HEK293 (cell line): ENCODE results near the gene CNTNAP1.

Experiments used
- BCL11B ChIP-seq: fragments of 450-650 bp; formaldehyde crosslinking; IDR thresholded peaks from 2 replicates; pipeline ENCODE4 v1.5.1; 2016; ENCODE audit warnings: low read depth, missing biosample characterization, missing genetic modification characterization
- GFI1B ChIP-seq: fragments of 450-650 bp; formaldehyde crosslinking; IDR thresholded peaks from 2 replicates; pipeline ENCODE4 v1.5.1; 2016; ENCODE audit warnings: missing biosample characterization, missing genetic modification characterization
- GLI2 ChIP-seq: fragments of 450-650 bp; formaldehyde crosslinking; IDR thresholded peaks from 2 replicates; pipeline ENCODE4; 2017; ENCODE audit warnings: missing biosample characterization, missing genetic modification characterization, low read depth, borderline replicate concordance
- HOXA7 ChIP-seq: sonication (generic); formaldehyde crosslinking; IDR thresholded peaks from 2 replicates; pipeline ENCODE4 v1.8.1; 2022; ENCODE audit warnings: missing genetic modification reagents, borderline replicate concordance
- KLF1 ChIP-seq: fragments of 450-650 bp; formaldehyde crosslinking; IDR thresholded peaks from 2 replicates; pipeline ENCODE4 v1.5.1; 2016; ENCODE audit warnings: missing biosample characterization, missing genetic modification characterization
- KLF7 ChIP-seq: fragments of 450-650 bp; formaldehyde crosslinking; IDR thresholded peaks from 2 replicates; pipeline ENCODE4 v1.5.1; 2016; ENCODE audit warnings: missing biosample characterization, missing genetic modification characterization, borderline replicate concordance
- PRDM1 ChIP-seq: fragments of 450-650 bp; formaldehyde crosslinking; IDR thresholded peaks from 2 replicates; pipeline ENCODE4; 2016; ENCODE audit warnings: missing biosample characterization, missing genetic modification characterization
- SCRT2 ChIP-seq: fragments of 450-650 bp; formaldehyde crosslinking; IDR thresholded peaks from 2 replicates; pipeline ENCODE4 v1.5.1; 2016; ENCODE audit warnings: missing biosample characterization, missing genetic modification characterization
- ZBTB8A ChIP-seq: fragments of 450-650 bp; formaldehyde crosslinking; IDR thresholded peaks from 2 replicates; pipeline ENCODE4 v1.5.1; 2016; ENCODE audit warnings: missing biosample characterization, missing genetic modification characterization
- ZFP41 ChIP-seq: fragments of 450-650 bp; formaldehyde crosslinking; IDR thresholded peaks from 2 replicates; pipeline ENCODE4 v1.5.1; 2016; ENCODE audit warnings: missing biosample characterization, missing genetic modification characterization, borderline replicate concordance
- ZIC2 ChIP-seq: fragments of 450-650 bp; formaldehyde crosslinking; IDR thresholded peaks from 2 replicates; pipeline ENCODE4 v1.5.1; 2016; ENCODE audit warnings: missing biosample characterization, missing genetic modification characterization
- ZNF121 ChIP-seq: fragments of 450-650 bp; formaldehyde crosslinking; IDR thresholded peaks from 2 replicates; pipeline ENCODE4 v1.5.1; 2016; ENCODE audit warnings: missing biosample characterization, missing genetic modification characterization
- ZNF23 ChIP-seq: fragments of 450-650 bp; formaldehyde crosslinking; IDR thresholded peaks from 2 replicates; pipeline ENCODE4 v1.5.1; 2016; ENCODE audit warnings: missing biosample characterization, missing genetic modification characterization, borderline replicate concordance
- ZNF248 ChIP-seq: fragments of 450-650 bp; formaldehyde crosslinking; IDR thresholded peaks from 2 replicates; pipeline ENCODE4 v1.5.1; 2017; ENCODE audit warnings: missing biosample characterization, missing genetic modification characterization
- ZNF416 ChIP-seq: fragments of 450-650 bp; formaldehyde crosslinking; IDR thresholded peaks from 2 replicates; pipeline ENCODE4 v1.5.1; 2016; ENCODE audit warnings: missing biosample characterization, missing genetic modification characterization
- ZNF48 ChIP-seq: fragments of 450-650 bp; formaldehyde crosslinking; IDR thresholded peaks from 2 replicates; pipeline ENCODE4 v1.5.1; 2016; ENCODE audit warnings: missing biosample characterization, missing genetic modification characterization
- ZNF560 ChIP-seq: fragments of 450-650 bp; formaldehyde crosslinking; IDR thresholded peaks from 2 replicates; pipeline ENCODE4 v1.5.1; 2017; ENCODE audit warnings: missing biosample characterization, missing genetic modification characterization, borderline replicate concordance
- ZNF561 ChIP-seq: fragments of 450-650 bp; IDR thresholded peaks from 2 replicates; pipeline ENCODE4 v1.5.1; 2018; ENCODE audit warnings: missing biosample characterization, missing genetic modification characterization, borderline replicate concordance
- ZNF707 ChIP-seq: fragments of 450-650 bp; formaldehyde crosslinking; IDR thresholded peaks from 2 replicates; pipeline ENCODE4 v1.5.1; 2016; ENCODE audit warnings: missing biosample characterization, missing genetic modification characterization
- ZSCAN16 ChIP-seq: fragments of 450-650 bp; formaldehyde crosslinking; IDR thresholded peaks from 2 replicates; pipeline ENCODE4 v1.5.1; 2016; ENCODE audit warnings: missing biosample characterization, missing genetic modification characterization
- TF ChIP-seq, protein P1 (sequence below): fragments of 450-650 bp; formaldehyde crosslinking; IDR thresholded peaks from 2 replicates; pipeline ENCODE4 v1.5.1; 2016; ENCODE audit warnings: missing biosample characterization, missing genetic modification characterization
- TF ChIP-seq, protein P2 (sequence below): fragments of 450-650 bp; formaldehyde crosslinking; IDR thresholded peaks from 2 replicates; pipeline ENCODE4 v1.5.1; 2016; ENCODE audit warnings: missing biosample characterization, missing genetic modification characterization
- TF ChIP-seq, protein P3 (sequence below): fragments of 450-650 bp; formaldehyde crosslinking; IDR thresholded peaks from 2 replicates; pipeline ENCODE4 v1.5.1; 2017; ENCODE audit warnings: missing biosample characterization, missing genetic modification characterization
- TF ChIP-seq, protein P4 (sequence below): fragments of 450-650 bp; formaldehyde crosslinking; IDR thresholded peaks from 2 replicates; pipeline ENCODE4 v1.5.1; 2016; ENCODE audit warnings: missing biosample characterization, missing genetic modification characterization
- TF ChIP-seq, protein P5 (sequence below): fragments of 450-650 bp; formaldehyde crosslinking; IDR thresholded peaks from 2 replicates; pipeline ENCODE4 v1.5.1; 2016; ENCODE audit warnings: missing biosample characterization, missing genetic modification characterization
- TF ChIP-seq, protein P6 (sequence below): sonication (generic); formaldehyde crosslinking; IDR thresholded peaks from 2 replicates; pipeline ENCODE4 v1.8.1; 2022; ENCODE audit warnings: mild to moderate bottlenecking, moderate library complexity, missing genetic modification reagents
- TF ChIP-seq, protein P7 (sequence below): fragments of 450-650 bp; formaldehyde crosslinking; IDR thresholded peaks from 2 replicates; pipeline ENCODE4 v1.5.1; 2017; ENCODE audit warnings: missing biosample characterization, missing genetic modification characterization

CNTNAP1 gene

DNA sequence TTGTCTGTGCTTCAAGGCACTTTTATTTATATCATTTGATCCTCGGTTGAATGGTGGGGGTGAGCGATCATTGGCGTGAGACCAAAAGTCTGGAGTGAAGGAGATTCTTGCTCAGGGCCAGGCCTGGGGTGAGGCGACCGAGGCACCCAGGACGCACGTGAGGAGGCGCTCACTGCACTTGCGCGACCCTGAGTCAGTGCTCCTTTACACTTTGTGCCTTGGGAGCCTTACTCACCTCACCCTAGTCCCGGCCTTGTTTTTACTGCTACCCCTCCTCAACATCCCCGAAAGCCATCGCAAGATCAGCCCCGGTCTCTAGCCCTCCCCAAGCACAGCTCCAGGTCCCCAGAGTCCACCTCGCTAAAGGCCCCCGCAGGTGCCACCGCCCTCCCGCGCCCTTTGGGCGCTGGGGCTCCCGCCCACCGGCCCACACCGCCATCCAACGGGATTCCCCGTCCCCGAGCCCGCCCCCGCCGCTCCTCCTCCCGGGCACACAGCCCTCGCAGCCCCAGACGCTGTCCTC, 62.0 kb downstream of the CNTNAP1 start (continued):
- TF ChIP-seq, protein P1, sequence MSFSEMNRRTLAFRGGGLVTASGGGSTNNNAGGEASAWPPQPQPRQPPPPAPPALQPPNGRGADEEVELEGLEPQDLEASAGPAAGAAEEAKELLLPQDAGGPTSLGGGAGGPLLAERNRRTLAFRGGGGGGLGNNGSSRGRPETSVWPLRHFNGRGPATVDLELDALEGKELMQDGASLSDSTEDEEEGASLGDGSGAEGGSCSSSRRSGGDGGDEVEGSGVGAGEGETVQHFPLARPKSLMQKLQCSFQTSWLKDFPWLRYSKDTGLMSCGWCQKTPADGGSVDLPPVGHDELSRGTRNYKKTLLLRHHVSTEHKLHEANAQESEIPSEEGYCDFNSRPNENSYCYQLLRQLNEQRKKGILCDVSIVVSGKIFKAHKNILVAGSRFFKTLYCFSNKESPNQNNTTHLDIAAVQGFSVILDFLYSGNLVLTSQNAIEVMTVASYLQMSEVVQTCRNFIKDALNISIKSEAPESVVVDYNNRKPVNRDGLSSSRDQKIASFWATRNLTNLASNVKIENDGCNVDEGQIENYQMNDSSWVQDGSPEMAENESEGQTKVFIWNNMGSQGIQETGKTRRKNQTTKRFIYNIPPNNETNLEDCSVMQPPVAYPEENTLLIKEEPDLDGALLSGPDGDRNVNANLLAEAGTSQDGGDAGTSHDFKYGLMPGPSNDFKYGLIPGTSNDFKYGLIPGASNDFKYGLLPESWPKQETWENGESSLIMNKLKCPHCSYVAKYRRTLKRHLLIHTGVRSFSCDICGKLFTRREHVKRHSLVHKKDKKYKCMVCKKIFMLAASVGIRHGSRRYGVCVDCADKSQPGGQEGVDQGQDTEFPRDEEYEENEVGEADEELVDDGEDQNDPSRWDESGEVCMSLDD (tag by site-specific recombination), result peak; percentile 68; the same call in 1 of the 2 replicates
- TF ChIP-seq KLF1 (tag by site-specific recombination) (peak; percentile 83), ZSCAN16 (tag by site-specific recombination) (no peak), ZNF416 (tag by site-specific recombination) (no peak), ZNF48 (tag by site-specific recombination) (no peak), ZIC2 (tag by site-specific recombination) (peak; percentile 16; the same call in 1 of the 2 replicates), GLI2 (tag by site-specific recombination) (no peak), SCRT2 (tag by site-specific recombination) (no peak), BCL11B (no peak), HOXA7 (CRISPR knock-in tag) (no peak), ZNF707 (tag by site-specific recombination) (no peak), KLF7 (tag by site-specific recombination) (peak; percentile 80), ZNF248 (tag by site-specific recombination) (no peak), ZBTB8A (tag by site-specific recombination) (peak; percentile 98), ZNF561 (tag by site-specific recombination) (no peak), PRDM1 (tag by site-specific recombination) (no peak), ZNF23 (tag by site-specific recombination) (no peak), ZNF121 (tag by site-specific recombination) (no peak), GFI1B (no peak), ZNF560 (tag by site-specific recombination) (no peak), ZFP41 (tag by site-specific recombination) (no peak)
- TF ChIP-seq, protein P2, sequence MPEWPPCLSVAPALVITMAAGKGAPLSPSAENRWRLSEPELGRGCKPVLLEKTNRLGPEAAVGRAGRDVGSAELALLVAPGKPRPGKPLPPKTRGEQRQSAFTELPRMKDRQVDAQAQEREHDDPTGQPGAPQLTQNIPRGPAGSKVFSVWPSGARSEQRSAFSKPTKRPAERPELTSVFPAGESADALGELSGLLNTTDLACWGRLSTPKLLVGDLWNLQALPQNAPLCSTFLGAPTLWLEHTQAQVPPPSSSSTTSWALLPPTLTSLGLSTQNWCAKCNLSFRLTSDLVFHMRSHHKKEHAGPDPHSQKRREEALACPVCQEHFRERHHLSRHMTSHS (tag by site-specific recombination), result no peak
- TF ChIP-seq, protein P3, sequence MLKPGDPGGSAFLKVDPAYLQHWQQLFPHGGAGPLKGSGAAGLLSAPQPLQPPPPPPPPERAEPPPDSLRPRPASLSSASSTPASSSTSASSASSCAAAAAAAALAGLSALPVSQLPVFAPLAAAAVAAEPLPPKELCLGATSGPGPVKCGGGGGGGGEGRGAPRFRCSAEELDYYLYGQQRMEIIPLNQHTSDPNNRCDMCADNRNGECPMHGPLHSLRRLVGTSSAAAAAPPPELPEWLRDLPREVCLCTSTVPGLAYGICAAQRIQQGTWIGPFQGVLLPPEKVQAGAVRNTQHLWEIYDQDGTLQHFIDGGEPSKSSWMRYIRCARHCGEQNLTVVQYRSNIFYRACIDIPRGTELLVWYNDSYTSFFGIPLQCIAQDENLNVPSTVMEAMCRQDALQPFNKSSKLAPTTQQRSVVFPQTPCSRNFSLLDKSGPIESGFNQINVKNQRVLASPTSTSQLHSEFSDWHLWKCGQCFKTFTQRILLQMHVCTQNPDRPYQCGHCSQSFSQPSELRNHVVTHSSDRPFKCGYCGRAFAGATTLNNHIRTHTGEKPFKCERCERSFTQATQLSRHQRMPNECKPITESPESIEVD (tag by site-specific recombination), result no peak
- TF ChIP-seq, protein P4, sequence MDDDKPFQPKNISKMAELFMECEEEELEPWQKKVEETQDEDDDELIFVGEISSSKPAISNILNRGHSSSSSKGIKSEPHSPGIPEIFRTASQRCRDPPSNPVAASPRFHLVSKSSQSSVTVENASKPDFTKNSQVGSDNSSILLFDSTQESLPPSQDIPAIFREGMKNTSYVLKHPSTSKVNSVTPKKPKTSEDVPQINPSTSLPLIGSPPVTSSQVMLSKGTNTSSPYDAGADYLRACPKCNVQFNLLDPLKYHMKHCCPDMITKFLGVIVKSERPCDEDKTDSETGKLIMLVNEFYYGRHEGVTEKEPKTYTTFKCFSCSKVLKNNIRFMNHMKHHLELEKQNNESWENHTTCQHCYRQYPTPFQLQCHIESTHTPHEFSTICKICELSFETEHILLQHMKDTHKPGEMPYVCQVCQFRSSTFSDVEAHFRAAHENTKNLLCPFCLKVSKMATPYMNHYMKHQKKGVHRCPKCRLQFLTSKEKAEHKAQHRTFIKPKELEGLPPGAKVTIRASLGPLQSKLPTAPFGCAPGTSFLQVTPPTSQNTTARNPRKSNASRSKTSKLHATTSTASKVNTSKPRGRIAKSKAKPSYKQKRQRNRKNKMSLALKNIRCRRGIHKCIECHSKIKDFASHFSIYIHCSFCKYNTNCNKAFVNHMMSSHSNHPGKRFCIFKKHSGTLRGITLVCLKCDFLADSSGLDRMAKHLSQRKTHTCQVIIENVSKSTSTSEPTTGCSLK, result no peak
- TF ChIP-seq, protein P5, sequence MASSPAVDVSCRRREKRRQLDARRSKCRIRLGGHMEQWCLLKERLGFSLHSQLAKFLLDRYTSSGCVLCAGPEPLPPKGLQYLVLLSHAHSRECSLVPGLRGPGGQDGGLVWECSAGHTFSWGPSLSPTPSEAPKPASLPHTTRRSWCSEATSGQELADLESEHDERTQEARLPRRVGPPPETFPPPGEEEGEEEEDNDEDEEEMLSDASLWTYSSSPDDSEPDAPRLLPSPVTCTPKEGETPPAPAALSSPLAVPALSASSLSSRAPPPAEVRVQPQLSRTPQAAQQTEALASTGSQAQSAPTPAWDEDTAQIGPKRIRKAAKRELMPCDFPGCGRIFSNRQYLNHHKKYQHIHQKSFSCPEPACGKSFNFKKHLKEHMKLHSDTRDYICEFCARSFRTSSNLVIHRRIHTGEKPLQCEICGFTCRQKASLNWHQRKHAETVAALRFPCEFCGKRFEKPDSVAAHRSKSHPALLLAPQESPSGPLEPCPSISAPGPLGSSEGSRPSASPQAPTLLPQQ, result no peak
- TF ChIP-seq, protein P6, sequence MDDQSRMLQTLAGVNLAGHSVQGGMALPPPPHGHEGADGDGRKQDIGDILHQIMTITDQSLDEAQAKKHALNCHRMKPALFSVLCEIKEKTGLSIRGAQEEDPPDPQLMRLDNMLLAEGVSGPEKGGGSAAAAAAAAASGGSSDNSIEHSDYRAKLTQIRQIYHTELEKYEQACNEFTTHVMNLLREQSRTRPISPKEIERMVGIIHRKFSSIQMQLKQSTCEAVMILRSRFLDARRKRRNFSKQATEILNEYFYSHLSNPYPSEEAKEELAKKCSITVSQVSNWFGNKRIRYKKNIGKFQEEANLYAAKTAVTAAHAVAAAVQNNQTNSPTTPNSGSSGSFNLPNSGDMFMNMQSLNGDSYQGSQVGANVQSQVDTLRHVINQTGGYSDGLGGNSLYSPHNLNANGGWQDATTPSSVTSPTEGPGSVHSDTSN (CRISPR knock-in tag), result no peak
- TF ChIP-seq, protein P7, sequence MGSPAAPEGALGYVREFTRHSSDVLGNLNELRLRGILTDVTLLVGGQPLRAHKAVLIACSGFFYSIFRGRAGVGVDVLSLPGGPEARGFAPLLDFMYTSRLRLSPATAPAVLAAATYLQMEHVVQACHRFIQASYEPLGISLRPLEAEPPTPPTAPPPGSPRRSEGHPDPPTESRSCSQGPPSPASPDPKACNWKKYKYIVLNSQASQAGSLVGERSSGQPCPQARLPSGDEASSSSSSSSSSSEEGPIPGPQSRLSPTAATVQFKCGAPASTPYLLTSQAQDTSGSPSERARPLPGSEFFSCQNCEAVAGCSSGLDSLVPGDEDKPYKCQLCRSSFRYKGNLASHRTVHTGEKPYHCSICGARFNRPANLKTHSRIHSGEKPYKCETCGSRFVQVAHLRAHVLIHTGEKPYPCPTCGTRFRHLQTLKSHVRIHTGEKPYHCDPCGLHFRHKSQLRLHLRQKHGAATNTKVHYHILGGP (tag by site-specific recombination), result no peak
